DMS79 treated with DMSO at 0.1 percent for 48 hours (cell line): ENCODE data around the gene ZNF568.
A peak's percentile ranks its signal among the peaks of the same experiment; 100 is the strongest.

Experiments used
- DNase-seq: peaks from one replicate; lab custom pipeline; 2025; lab: John Stamatoyannopoulos, UW

Gene ZNF568

GRCh38 chr19:36915992-36916830, at the start of gene ZNF568, which contains the start of gene ZNF829:
Gene ZNF568 (plus strand): TSS chr19:36916332. CDS start chr19:36922771, 6,439 bp downstream.
Gene ZNF829 (minus strand): TSS chr19:36916291. CDS start chr19:36915167, 1,124 bp downstream.
- DNase-seq = peak; percentile 84

DNA sequence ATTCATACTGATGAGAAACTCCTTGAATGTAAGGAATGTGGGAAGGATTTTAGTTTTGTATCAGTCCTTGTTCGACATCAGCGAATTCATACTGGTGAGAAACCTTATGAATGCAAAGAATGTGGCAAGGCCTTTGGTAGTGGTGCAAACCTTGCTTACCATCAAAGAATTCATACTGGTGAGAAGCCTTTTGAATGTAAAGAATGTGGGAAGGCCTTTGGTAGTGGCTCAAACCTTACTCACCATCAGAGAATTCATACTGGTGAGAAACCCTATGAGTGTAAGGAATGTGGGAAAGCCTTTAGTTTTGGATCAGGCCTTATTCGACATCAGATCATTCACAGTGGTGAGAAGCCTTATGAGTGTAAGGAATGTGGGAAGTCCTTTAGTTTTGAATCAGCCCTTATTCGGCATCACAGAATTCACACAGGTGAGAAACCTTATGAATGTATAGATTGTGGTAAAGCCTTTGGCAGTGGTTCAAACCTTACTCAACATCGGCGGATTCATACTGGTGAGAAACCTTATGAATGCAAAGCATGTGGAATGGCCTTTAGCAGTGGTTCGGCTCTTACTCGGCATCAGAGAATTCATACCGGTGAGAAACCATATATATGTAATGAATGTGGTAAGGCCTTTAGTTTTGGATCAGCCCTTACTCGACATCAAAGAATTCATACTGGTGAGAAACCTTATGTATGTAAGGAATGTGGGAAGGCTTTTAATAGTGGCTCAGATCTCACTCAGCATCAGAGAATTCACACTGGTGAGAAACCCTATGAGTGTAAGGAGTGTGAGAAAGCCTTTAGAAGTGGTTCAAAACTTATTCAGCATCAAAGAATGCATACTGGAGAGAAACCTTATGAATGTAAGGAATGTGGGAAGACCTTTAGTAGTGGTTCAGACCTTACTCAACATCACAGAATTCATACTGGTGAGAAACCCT, 38.9 kb upstream of the ZNF568 start:
- no peak for DNase-seq

DNA sequence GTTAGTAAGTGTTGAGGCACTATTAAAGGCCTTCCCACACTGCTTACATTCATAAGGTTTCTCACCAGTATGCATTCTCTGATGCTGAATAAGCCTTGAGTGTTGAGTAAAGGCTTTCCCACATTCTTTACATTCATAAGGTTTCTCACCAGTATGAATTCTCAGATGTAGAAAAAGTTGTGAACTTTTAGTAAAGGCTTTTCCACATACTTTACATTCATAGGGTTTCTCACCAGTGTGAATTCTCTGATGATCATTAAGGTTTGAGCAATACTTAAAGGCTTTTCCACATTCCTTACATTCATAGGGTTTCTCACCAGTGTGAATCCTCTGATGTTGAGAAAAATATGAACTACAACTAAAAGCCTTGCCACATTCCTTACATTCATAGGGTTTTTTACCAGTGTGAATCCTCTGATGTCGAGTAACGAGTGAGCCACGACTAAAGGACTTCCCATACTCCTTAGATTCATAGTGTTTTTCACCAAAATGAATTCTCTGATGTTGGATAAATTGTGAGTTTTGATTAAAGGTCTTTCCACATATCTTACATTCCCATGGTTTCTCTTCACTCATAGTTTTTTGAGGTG, 24.3 kb upstream of the ZNF568 start:
- no peak for DNase-seq

- no peak for DNase-seq
Observed at GRCh38 chr19:36894849-36895383, 21.2 kb upstream of the ZNF568 start.

GRCh38 chr19:36898422-36898821, 17.7 kb upstream of the ZNF568 start:
- DNase-seq = no peak

GRCh38 chr19:36916991-36917390, 859 bp downstream of the ZNF568 start:
- no peak for DNase-seq

- DNase-seq = no peak
Observed at GRCh38 chr19:36918090-36918489, 2.0 kb downstream of the ZNF568 start.

GRCh38 chr19:36931684-36932083, 15.6 kb downstream of the ZNF568 start:
- no peak for DNase-seq

GRCh38 chr19:36939153-36939552, 23.0 kb downstream of the ZNF568 start:
- no peak for DNase-seq

DNA sequence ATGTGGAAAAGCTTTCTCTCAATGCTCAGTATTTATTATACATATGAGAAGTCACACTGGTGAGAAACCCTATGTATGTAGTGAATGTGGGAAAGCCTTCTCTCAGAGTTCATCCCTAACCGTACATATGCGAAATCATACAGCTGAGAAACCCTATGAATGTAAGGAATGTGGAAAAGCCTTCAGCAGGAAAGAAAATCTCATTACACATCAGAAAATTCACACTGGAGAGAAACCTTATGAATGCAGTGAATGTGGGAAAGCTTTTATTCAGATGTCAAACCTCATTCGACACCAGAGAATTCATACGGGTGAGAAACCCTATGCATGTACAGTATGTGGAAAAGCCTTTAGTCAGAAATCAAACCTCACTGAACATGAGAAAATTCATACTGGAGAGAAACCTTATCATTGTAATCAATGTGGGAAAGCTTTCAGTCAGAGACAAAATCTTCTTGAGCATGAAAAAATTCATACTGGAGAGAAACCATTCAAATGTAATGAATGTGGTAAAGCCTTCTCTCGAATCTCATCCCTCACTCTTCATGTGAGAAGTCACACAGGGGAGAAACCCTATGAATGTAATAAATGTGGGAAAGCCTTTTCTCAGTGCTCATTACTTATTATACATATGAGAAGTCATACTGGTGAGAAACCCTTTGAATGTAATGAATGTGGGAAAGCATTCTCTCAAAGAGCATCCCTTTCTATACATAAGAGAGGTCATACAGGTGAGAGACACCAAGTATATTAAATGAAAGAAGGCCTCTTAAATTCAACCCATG, 34.4 kb downstream of the ZNF568 start:
- DNase-seq = no peak

DNA sequence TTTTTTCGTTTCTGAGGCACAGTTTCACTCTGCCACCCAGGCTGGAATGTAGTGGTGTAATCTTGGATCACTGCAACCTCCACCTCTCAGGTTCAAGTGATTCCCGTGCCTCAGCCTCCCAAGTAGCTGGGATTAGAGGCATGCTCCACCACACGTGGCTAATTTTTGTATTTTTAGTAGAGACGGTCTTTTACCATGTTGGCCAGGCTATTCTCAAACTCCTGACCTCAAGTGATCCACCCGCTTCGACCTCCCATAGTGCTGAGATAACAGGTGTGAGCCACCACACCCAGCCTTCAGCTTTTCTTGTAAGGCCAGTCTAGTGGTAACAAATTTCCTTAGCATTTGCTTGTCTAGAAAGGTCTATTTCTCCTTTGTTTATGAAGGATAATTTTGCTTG, 46.2 kb downstream of the ZNF568 start:
- DNase-seq = no peak

DNA sequence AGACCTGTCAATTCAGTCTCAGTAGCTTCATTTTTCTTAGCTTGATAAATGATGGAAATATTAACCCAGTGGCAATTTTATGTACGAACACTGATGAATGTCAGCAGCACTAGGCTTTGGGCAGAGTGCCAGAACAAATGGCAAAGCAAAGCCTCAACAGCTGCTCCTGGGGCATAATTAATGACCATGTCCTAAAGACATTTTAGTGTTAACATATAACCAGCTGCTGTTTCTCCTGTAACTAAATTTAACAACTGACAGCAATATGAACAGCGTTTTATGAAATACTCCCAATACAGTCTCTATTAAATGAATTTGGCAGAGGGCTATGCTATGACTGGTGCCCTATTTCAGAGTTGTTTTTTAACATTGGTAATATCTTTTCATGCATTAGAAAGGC, 47.1 kb downstream of the ZNF568 start:
- peak; percentile 80 for DNase-seq

DNA sequence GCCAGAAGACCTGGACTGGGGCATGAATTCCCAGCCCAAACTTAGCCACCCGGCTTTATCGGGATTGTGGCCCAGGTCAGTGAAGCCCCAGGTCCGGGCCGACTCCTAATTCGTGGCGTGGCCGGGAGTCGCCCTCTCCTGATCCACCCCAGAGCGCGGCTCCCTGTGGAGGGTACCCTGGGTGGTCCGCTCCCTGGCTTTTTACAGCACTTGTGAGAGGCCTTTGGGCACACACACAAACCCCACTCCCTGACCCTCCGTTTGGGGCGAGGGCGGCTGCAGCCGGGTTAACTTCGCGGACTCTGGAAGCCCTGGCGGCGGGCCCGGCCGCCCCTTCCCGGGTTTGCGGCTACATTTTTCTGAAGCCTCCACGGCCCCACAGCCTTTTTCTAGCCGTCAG, 56.4 kb downstream of the ZNF568 start:
- no peak for DNase-seq

- DNase-seq = peak; percentile 76
Observed at GRCh38 chr19:36973021-36973843, 57.1 kb downstream of the ZNF568 start.

GRCh38 chr19:36973844-36974195, 57.7 kb downstream of the ZNF568 start:
- DNase-seq = no peak

DNA sequence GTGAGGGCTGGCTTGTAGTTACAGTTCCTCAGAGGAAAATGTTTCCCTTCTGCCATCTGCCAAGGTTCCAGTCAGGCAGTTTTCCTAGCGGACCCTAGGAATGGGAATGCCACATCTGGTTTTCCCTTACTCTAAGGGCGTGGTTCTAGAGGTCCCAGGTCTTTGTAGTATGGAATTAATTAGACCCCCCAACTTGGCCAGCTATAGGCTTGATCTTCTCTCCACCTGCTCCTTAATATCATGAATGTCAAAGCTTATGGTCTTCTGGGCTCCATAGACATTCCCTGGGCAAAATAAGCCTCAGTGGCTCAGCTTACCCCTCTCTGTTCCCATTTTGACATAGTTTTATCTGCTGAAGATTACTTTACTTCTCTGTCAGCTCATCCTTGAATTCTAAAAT, 70.0 kb downstream of the ZNF568 start:
- DNase-seq = no peak

GRCh38 chr19:36986601-36987000, 70.5 kb downstream of the ZNF568 start:
- DNase-seq = no peak

DNA sequence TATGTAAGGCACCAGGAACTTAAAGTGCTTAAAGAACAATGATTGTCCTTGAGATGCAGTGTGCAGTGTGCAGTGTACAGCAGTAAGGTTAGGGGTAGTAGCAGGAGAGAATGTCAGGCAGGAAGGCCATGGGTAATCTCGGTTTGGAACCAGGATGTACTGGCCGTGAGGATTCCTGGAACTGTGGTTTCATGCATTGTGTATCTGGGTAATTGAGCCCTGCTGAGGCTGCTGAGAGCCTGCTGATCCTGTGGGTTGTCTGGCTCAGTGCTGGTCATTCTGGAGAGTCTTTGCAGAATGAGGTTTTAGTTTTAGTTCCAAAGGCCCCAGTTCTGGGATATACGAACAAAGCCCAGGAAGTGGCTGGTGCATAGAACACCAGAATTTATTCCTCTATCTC, 71.0 kb downstream of the ZNF568 start:
- DNase-seq = no peak

- no peak for DNase-seq
Observed at GRCh38 chr19:36997152-36997842, 81.2 kb downstream of the ZNF568 start.

GRCh38 chr19:36997843-36998235, 81.7 kb downstream of the ZNF568 start:
- no peak for DNase-seq
